CD4-positive, alpha-beta T cell (primary cell): ENCODE measurements around the gene RASAL2. TPM values are rescaled to one million over a fixed set of nuclear protein-coding genes. Genes with fewer than 3 reads are reported as not detected.

ENCODE experiments used
- ATAC-seq: fragments of 200-7000 bp; cut with Tn5 transposase; one replicate; pipeline ENCODE4 v1.10.0; 2022; ENCODE audit warnings: mild to moderate bottlenecking; ENCODE audit not compliant: poor library complexity
- CTCF ChIA-PET: fragments of 350-600 bp; sonication (Branson Sonifier 250); formaldehyde crosslinking; loops from one replicate; lab custom pipeline; 2021; ENCODE audit warnings: antibody characterized with exemption, inconsistent platforms; lab: Charles Lee
- POLR2A ChIA-PET: fragments of 350-600 bp; sonication (Branson Sonifier 250); formaldehyde crosslinking; loops from one replicate; lab custom pipeline; 2021; ENCODE audit warnings: antibody characterized with exemption, inconsistent platforms; lab: Charles Lee
- DNase-seq, 14 experiments: peaks; one replicate each; pipeline ENCODE4 v3.0.0-alpha.2; 2013 to 2020; ENCODE audit warnings: mixed read lengths in 2 of 14
- H3K27ac ChIP-seq, 2 donors: one replicate each; pipeline versions ENCODE4 v1.5.1 to v1.7.0; 2013; ENCODE audit warnings: low read length in 2 of 2, low read depth in 1 of 2, mild to moderate bottlenecking in 1 of 2
- H3K27me3 ChIP-seq, 2 experiments: 1 replicate in 1 of 2; 2 replicates in 1 of 2; pipeline versions ENCODE4 v1.6.1 to v1.7.0; 2013; ENCODE audit warnings: low read length in 2 of 2, control low read depth in 1 of 2, mild to moderate bottlenecking in 1 of 2, moderate library complexity in 1 of 2; ENCODE audit not compliant: insufficient read depth in 2 of 2, control insufficient read depth in 1 of 2
- H3K36me3 ChIP-seq: one replicate; pipeline ENCODE4 v1.6.1; 2013; ENCODE audit warnings: low read length, control low read depth; ENCODE audit not compliant: insufficient read depth
- H3K4me1 ChIP-seq: one replicate; pipeline ENCODE4 v1.6.1; 2013; ENCODE audit warnings: low read length, control low read depth; ENCODE audit not compliant: insufficient read depth
- H3K4me3 ChIP-seq: one replicate; pipeline ENCODE4 v1.5.1; 2013; ENCODE audit warnings: mild to moderate bottlenecking, low read length, moderate library complexity
- H3K9me3 ChIP-seq, 2 experiments: 1 replicate in 1 of 2; 2 replicates in 1 of 2; pipeline versions ENCODE4 v1.6.1 to v1.7.0; 2013; ENCODE audit warnings: low read length in 2 of 2, mild to moderate bottlenecking in 2 of 2, control low read depth in 1 of 2, moderate library complexity in 1 of 2; ENCODE audit not compliant: control insufficient read depth in 1 of 2, insufficient read depth in 1 of 2
- H3K27ac Mint-ChIP-seq: one replicate; pipeline ENCODE4 v1.8.0; 2020; ENCODE audit warnings: mixed read lengths
- H3K27me3 Mint-ChIP-seq: one replicate; pipeline ENCODE4 v1.8.0; 2021; ENCODE audit warnings: mixed read lengths
- H3K36me3 Mint-ChIP-seq: one replicate; pipeline ENCODE4 v1.8.0; 2021; ENCODE audit warnings: low read depth, mixed read lengths
- H3K4me1 Mint-ChIP-seq: one replicate; pipeline ENCODE4 v1.8.0; 2021; ENCODE audit warnings: low read depth, mixed read lengths
- H3K4me3 Mint-ChIP-seq: one replicate; pipeline ENCODE4 v1.8.0; 2020; ENCODE audit warnings: mild to moderate bottlenecking, mixed read lengths
- H3K9me3 Mint-ChIP-seq: one replicate; pipeline ENCODE4 v1.8.0; 2020; ENCODE audit warnings: mixed read lengths
- CTCF ChIP-seq: fragments of 200-600 bp; IDR thresholded peaks from one replicate; pipeline ENCODE4 v1.8.0; 2022; ENCODE audit warnings: antibody characterized with exemption, mild to moderate bottlenecking
- intact Hi-C, 2 experiments: fragments of 100-400 bp; cut with DNase I in 1 of 2; cut with micrococcal nuclease in 1 of 2; formaldehyde crosslinking; loops; one replicate each; pipeline versions ENCODE4 v1.15.1 to v1.9.0; 2023 to 2025; cut with DNase I, micrococcal nuclease
- total RNA-seq, 174 experiments: library from RNA in 2 of 174; stranded (reverse) in 2 of 174; gene quantifications; one replicate each; pipeline ENCODE4 v1.2.3 and lab custom pipeline; 2021 to 2026

Gene RASAL2
- total RNA-seq, 2 experiments from 2014 or later: 0.03 TPM; not detected in 1

- no peak for DNase-seq
- ATAC-seq: no peak
- intact Hi-C loops: no loop called here
- Mint-ChIP-seq H3K4me3 (no peak overlapping the region), H3K9me3 (no peaks in the 10 kb centered on the region), H3K36me3 (no peaks in the 10 kb centered on the region), H3K4me1 (no peaks in the 10 kb centered on the region), H3K27ac (no peak overlapping the region), H3K27me3 (no peaks in the 10 kb centered on the region)
- CTCF ChIA-PET: no interaction called here
- no peaks in the 10 kb centered on the region for H3K4me1 ChIP-seq
- no peak overlapping the region for H3K4me3 ChIP-seq
- no peak for TF ChIP-seq CTCF
- H3K27me3 ChIP-seq: no peaks in the 10 kb centered on the region
- H3K9me3 ChIP-seq: no peaks in the 10 kb centered on the region
- no peaks in the 10 kb centered on the region for H3K36me3 ChIP-seq
- no peak overlapping the region for H3K27ac ChIP-seq
- POLR2A ChIA-PET: no interaction called here
Measured at GRCh38 chr1:178516110-178516509, 422.2 kb downstream of the RASAL2 start.

- no peak for TF ChIP-seq CTCF
- no peak overlapping the region for H3K4me3 ChIP-seq
- ATAC-seq (no peak), DNase-seq (no peak)
- no peak overlapping the region for H3K27ac ChIP-seq
- ChIA-PET CTCF (no interaction called here), POLR2A (no interaction called here)
- H3K36me3 ChIP-seq: no peaks in the 10 kb centered on the region
- H3K4me1 ChIP-seq: no peaks in the 10 kb centered on the region
- Mint-ChIP-seq H3K36me3 (no peaks in the 10 kb centered on the region), H3K27ac (no peak overlapping the region), H3K4me3 (no peak overlapping the region), H3K9me3 (no peaks in the 10 kb centered on the region), H3K27me3 (no peaks in the 10 kb centered on the region), H3K4me1 (no peaks in the 10 kb centered on the region)
- no peaks in the 10 kb centered on the region for H3K9me3 ChIP-seq
- intact Hi-C loops: no loop called here
- H3K27me3 ChIP-seq: no peaks in the 10 kb centered on the region
Measured at GRCh38 chr1:178518894-178519293, 425.0 kb downstream of the RASAL2 start.

GRCh38 chr1:178520803-178521202, 426.9 kb downstream of the RASAL2 start:
- no peaks in the 10 kb centered on the region for H3K36me3 Mint-ChIP-seq
- ATAC-seq (no peak), DNase-seq (no peak)
- no peaks in the 10 kb centered on the region for H3K4me1 Mint-ChIP-seq
- POLR2A ChIA-PET: no interaction called here
- Histone ChIP-seq H3K4me1 (no peaks in the 10 kb centered on the region), H3K9me3 (no peaks in the 10 kb centered on the region), H3K27ac (no peak overlapping the region), H3K36me3 (no peaks in the 10 kb centered on the region), H3K27me3 (no peaks in the 10 kb centered on the region), H3K4me3 (no peak overlapping the region)
- intact Hi-C loops: no loop called here
- no peak overlapping the region for H3K27ac Mint-ChIP-seq
- H3K4me3 Mint-ChIP-seq: no peak overlapping the region
- H3K27me3 Mint-ChIP-seq: no peaks in the 10 kb centered on the region
- no peak for TF ChIP-seq CTCF
- CTCF ChIA-PET: no interaction called here
- no peaks in the 10 kb centered on the region for H3K9me3 Mint-ChIP-seq
